ENCODE measurements around the gene MIB1.

MIB1 gene

GRCh38 chr18:21815101-21815500, 74.5 kb downstream of the MIB1 start:
- no peak for DNase-seq (ENCODE audit: low read depth in 2 of 2)

- no peak for DNase-seq (ENCODE audit: low read depth in 2 of 2)
These were observed 79.6 kb downstream of the MIB1 start for GRCh38 chr18:21820033-21820810.

- DNase-seq (ENCODE audit: low read depth in 2 of 2), result no peak
These were observed 80.2 kb downstream of the MIB1 start for GRCh38 chr18:21820811-21821143.

- no peak for DNase-seq (ENCODE audit: low read depth in 2 of 2)
These were observed 83.3 kb downstream of the MIB1 start for GRCh38 chr18:21823848-21824247.

- no peak for DNase-seq (ENCODE audit: low read depth in 2 of 2)
These were observed 85.6 kb downstream of the MIB1 start for GRCh38 chr18:21826196-21826595.

- DNase-seq (ENCODE audit: low read depth in 2 of 2), result no peak
These were observed 86.2 kb downstream of the MIB1 start for GRCh38 chr18:21826641-21827302.

GRCh38 chr18:21830532-21830931, 89.9 kb downstream of the MIB1 start:
- no peak for DNase-seq (ENCODE audit: low read depth in 2 of 2)

GRCh38 chr18:21831413-21831831, 90.8 kb downstream of the MIB1 start:
- no peak for DNase-seq (ENCODE audit: low read depth in 2 of 2)

- DNase-seq (ENCODE audit: low read depth in 2 of 2), result no peak
These were observed 93.2 kb downstream of the MIB1 start for GRCh38 chr18:21833604-21834298.

GRCh38 chr18:21834299-21834660, 93.7 kb downstream of the MIB1 start:
- DNase-seq (ENCODE audit: low read depth in 2 of 2), result no peak

- DNase-seq (ENCODE audit: low read depth in 2 of 2), result no peak
These were observed 101.0 kb downstream of the MIB1 start for GRCh38 chr18:21841570-21841969.

GRCh38 chr18:21843341-21843740, 102.7 kb downstream of the MIB1 start:
- no peak for DNase-seq (ENCODE audit: low read depth in 2 of 2)

GRCh38 chr18:21851327-21851961, 110.9 kb downstream of the MIB1 start:
- no peak for DNase-seq (ENCODE audit: low read depth in 2 of 2)

- no peak for DNase-seq (ENCODE audit: low read depth in 2 of 2)
These were observed 112.4 kb downstream of the MIB1 start for GRCh38 chr18:21853016-21853415.

GRCh38 chr18:21853775-21854552, 113.4 kb downstream of the MIB1 start:
- no peak for DNase-seq (ENCODE audit: low read depth in 2 of 2)

GRCh38 chr18:21855432-21855831, 114.8 kb downstream of the MIB1 start:
- DNase-seq (ENCODE audit: low read depth in 2 of 2), result no peak

- DNase-seq (ENCODE audit: low read depth in 2 of 2), result no peak
These were observed 117.3 kb downstream of the MIB1 start for GRCh38 chr18:21857871-21858270.

- DNase-seq (ENCODE audit: low read depth in 2 of 2), result no peak
These were observed 118.0 kb downstream of the MIB1 start for GRCh38 chr18:21858544-21858943.

GRCh38 chr18:21864386-21864785, 123.8 kb downstream of the MIB1 start:
- no peak for DNase-seq (ENCODE audit: low read depth in 2 of 2)

GRCh38 chr18:21865043-21865442, 124.5 kb downstream of the MIB1 start:
- DNase-seq (ENCODE audit: low read depth in 2 of 2), result no peak

GRCh38 chr18:21868770-21869169, 128.2 kb downstream of the MIB1 start:
- no peak for DNase-seq (ENCODE audit: low read depth in 2 of 2)

- no peak for DNase-seq (ENCODE audit: low read depth in 2 of 2)
These were observed 149.0 kb downstream of the MIB1 start for GRCh38 chr18:21889570-21889969.
